Measurements from ENCODE around the gene ACIN1. TPM values are rescaled to one million over a fixed set of nuclear protein-coding genes. Genes with fewer than 3 reads are reported as not detected.

ACIN1 gene
- total and polyA plus RNA-seq, 7 donors = 45.2 to 83.2 (median 75.3) TPM

DNA sequence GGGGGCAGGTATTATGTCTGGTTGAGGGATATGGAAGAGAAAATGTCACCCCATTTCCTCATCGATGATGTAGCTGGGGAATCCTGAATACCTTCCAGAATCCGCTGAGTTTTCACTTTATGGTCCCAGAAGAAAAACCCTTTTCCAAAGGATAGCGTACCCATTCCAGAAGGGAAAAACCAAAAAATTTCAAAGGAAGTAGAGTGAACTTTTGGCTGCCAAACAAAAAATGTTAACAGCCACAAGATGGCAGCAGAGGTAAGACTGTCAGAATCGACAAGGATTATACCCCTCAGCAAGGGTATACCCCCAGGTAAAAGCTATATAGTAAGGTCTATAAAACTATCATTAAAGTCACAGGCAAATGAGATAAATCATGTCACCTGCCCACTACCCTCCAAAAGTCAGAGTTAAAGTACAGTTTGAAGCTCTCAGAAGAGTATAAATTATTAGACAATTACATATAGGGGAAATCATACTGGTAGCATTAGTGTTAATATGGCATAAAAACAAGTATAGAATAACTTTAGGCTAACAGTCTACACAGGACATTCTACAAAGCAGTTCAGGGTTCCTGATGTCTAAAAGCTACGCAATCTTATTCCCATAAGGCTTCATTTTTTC is 18.0 kb downstream of the ACIN1 start:
- WGBS, 3 donors = 60 to 62% (median 62%) methylated on average over 5 of the region's 5 CpGs
- intact Hi-C loops (cut with DNase I) = no loop called here

DNA sequence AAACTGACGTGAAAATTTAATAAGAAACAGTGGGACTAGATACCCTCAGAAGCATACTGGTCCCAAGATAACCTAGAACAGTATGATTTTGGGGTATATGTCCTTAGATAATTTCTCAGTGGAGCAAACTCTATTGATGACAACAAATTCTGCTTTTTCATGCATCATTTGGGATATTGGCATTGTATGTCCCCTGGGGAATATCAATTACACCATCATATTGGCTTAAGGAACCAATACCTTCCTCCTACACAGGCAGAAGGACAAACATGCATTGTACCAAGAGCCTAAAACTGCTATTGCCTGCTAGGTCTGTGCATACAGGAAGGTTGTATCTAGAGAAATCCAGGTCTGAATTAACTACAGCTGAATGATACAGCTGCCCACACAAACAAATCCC is 20.0 kb downstream of the ACIN1 start:
- no peak for ATAC-seq
- H3K27me3 ChIP-seq (ENCODE audit: insufficient read depth in 3 of 3, low read length in 2 of 3) = no peaks in the 10 kb centered on the region
- no peak overlapping the region for H3K4me3 ChIP-seq
- TF ChIP-seq, protein P1, sequence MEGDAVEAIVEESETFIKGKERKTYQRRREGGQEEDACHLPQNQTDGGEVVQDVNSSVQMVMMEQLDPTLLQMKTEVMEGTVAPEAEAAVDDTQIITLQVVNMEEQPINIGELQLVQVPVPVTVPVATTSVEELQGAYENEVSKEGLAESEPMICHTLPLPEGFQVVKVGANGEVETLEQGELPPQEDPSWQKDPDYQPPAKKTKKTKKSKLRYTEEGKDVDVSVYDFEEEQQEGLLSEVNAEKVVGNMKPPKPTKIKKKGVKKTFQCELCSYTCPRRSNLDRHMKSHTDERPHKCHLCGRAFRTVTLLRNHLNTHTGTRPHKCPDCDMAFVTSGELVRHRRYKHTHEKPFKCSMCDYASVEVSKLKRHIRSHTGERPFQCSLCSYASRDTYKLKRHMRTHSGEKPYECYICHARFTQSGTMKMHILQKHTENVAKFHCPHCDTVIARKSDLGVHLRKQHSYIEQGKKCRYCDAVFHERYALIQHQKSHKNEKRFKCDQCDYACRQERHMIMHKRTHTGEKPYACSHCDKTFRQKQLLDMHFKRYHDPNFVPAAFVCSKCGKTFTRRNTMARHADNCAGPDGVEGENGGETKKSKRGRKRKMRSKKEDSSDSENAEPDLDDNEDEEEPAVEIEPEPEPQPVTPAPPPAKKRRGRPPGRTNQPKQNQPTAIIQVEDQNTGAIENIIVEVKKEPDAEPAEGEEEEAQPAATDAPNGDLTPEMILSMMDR (IDR thresholded peaks at IDR 0.05) = no peak
- WGBS, 3 donors = 92 to 95% (median 94%) methylated on average over 1 of the region's 1 CpG
- no peak for DNase-seq
- no peak overlapping the region for H3K27ac ChIP-seq
- H3K9me3 ChIP-seq = no peaks in the 10 kb centered on the region
- intact Hi-C loops (cut with DNase I) = no loop called here
- peaks cover 51% of the 10 kb centered on the region for H3K4me1 ChIP-seq
- peaks cover 26 to 79% of the 10 kb centered on the region in 2 donors for H3K36me3 ChIP-seq (ENCODE audit: insufficient read depth in 1 of 2, low read depth in 1 of 2)

More for the DNA sequence above, 18.0 kb downstream of the ACIN1 start:
- Histone ChIP-seq H3K36me3 (ENCODE audit: insufficient read depth in 1 of 2, low read depth in 1 of 2) (peaks cover 32 to 99% of the 10 kb centered on the region in 2 donors), H3K9me3 (no peaks in the 10 kb centered on the region), H3K27ac (peak overlapping the region; percentile 72), H3K4me1 (peaks cover 40% of the 10 kb centered on the region), H3K27me3 (ENCODE audit: insufficient read depth in 3 of 3, low read length in 2 of 3) (no peaks in the 10 kb centered on the region), H3K4me3 (no peak overlapping the region)
- DNase-seq (no peak), ATAC-seq (peak in 1 of 4 donors; percentile 53)
- TF ChIP-seq, protein P1 (IDR thresholded peaks at IDR 0.05) = peak; percentile 66

DNA sequence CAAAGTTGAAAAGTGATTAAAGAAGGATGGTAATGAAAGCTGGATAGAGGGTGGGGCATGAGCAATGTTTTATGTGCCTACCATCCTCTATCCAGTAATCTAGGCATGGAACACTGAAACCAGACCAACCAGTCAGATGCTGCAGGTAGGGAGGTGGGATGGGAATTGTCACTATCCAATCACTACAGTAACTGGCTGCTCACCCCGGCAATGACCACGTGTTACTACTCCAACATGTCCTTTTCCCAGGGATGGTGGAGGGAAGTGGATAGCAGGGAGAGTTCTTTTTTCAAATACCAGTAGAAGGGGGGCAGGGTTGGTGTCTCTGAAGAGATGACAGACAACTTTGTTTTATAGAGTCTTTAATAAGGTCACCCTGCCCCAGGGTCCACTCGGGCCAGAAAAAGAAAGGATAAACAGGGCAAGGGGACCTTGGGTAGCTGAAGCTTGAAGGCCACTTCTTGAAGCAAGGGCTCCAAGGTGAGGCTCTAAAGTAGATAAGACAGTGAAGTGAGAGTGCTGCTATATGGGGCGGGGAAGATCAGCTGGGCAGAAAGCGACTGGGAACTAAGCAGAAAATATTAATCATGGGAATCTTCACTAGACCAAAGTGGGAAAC is 22.9 kb downstream of the ACIN1 start:
- Histone ChIP-seq H3K27ac (peak overlapping the region; percentile 83), H3K9me3 (no peaks in the 10 kb centered on the region), H3K36me3 (ENCODE audit: insufficient read depth in 1 of 2, low read depth in 1 of 2) (peaks cover 25 to 77% of the 10 kb centered on the region in 2 donors), H3K27me3 (ENCODE audit: insufficient read depth in 3 of 3, low read length in 2 of 3) (no peaks in the 10 kb centered on the region), H3K4me3 (peak overlapping the region; percentile 91), H3K4me1 (peaks cover 40% of the 10 kb centered on the region)
- TF ChIP-seq, protein P1 (IDR thresholded peaks at IDR 0.05) = no peak
- DNase-seq = no peak
- intact Hi-C loops (cut with DNase I) = no loop called here
- peak in 3 of 4 donors; percentile 1 to 9 (median 8) for ATAC-seq
- 38 to 45% (median 42%) methylated on average over 5 of the region's 5 CpGs for WGBS, 3 donors

DNA sequence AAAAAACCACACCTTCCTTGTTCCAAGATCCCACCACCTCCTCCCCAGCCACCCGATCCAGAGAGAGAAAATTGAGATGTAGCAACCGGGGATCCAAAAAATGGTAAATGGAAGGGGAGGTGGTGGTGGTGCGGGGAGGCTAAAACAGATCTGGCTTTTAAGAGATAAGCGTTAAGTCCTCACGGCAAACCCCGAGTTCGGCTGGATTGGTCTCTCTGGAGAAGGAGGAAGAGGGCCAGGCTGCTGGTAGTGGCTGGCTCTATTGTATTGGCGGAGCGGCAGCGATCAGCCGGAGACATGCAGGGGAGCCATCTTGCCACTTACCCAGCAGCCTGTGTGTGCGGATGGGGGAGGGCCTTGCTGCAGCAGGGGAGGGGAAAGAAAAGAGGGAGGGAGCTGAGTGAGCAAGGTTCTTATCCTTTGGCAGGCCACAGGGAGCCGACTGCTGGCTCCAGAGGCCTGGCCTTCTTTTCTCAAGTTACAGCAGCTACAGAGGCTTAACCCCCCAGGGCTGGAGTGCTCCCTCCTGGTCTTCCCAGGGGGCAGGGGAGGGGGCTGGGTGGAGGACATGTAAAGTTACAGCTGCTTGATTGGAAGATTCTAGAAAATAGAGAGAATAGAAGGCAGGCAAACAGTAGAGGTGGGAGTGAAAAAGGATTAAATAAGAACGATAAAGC is 23.6 kb downstream of the ACIN1 start:
- 1% methylated on average over 14 of the region's 14 CpGs for WGBS, 3 donors
- H3K9me3 ChIP-seq = no peaks in the 10 kb centered on the region
- TF ChIP-seq, protein P1 (IDR thresholded peaks at IDR 0.05) = no peak
- intact Hi-C loops (cut with DNase I) = no loop called here
- ATAC-seq = peak; percentile 88 to 93 (median 91)
- DNase-seq = peak; percentile 82 to 92
- no peaks in the 10 kb centered on the region for H3K27me3 ChIP-seq (ENCODE audit: insufficient read depth in 3 of 3, low read length in 2 of 3)
- peak overlapping the region; percentile 83 for H3K27ac ChIP-seq
- peak overlapping the region; percentile 91 for H3K4me3 ChIP-seq
- H3K36me3 ChIP-seq (ENCODE audit: insufficient read depth in 1 of 2, low read depth in 1 of 2) = peaks cover 20 to 77% of the 10 kb centered on the region in 2 donors
- H3K4me1 ChIP-seq = peaks cover 39% of the 10 kb centered on the region
